NOMO-1 treated with dmso at 0.1 percent for 144 hours (cell line): Measurements from ENCODE around the gene OR2T3.
"Not testable (repeated sequence)": the region's sequence is repeated elsewhere in the genome, so short reads cannot be mapped to it uniquely, and the experiment has no call there.

ENCODE experiments used
- DNase-seq: peaks from one replicate; lab custom pipeline; 2025; ENCODE audit not compliant: unreplicated experiment; lab: John Stamatoyannopoulos, UW

The OR2T3 gene

GRCh38 chr1:248473051-248473450 is at the start of gene OR2T3:
Gene OR2T3 (plus strand): TSS chr1:248473351. CDS start chr1:248473351, 0 bp downstream.
- not testable (repeated sequence) for DNase-seq

GRCh38 chr1:248427526-248428191 is 45.5 kb upstream of the OR2T3 start:
- DNase-seq, result not testable (repeated sequence)

- DNase-seq, result not testable (repeated sequence)
These were observed 45.0 kb upstream of the OR2T3 start for GRCh38 chr1:248428192-248428533.

GRCh38 chr1:248431683-248432082 is 41.5 kb upstream of the OR2T3 start:
- not testable (repeated sequence) for DNase-seq

- not testable (repeated sequence) for DNase-seq
These were observed 41.0 kb upstream of the OR2T3 start for GRCh38 chr1:248432201-248432600.

GRCh38 chr1:248433811-248434415 is 39.2 kb upstream of the OR2T3 start:
- not testable (repeated sequence) for DNase-seq

- DNase-seq, result not testable (repeated sequence)
These were observed 38.2 kb upstream of the OR2T3 start for GRCh38 chr1:248434913-248435312.

GRCh38 chr1:248436303-248436702 is 36.8 kb upstream of the OR2T3 start:
- DNase-seq, result not testable (repeated sequence)

- not testable (repeated sequence) for DNase-seq
These were observed 34.5 kb upstream of the OR2T3 start for GRCh38 chr1:248438668-248439067.

- not testable (repeated sequence) for DNase-seq
These were observed 33.9 kb upstream of the OR2T3 start for GRCh38 chr1:248439283-248439682.

- DNase-seq, result not testable (repeated sequence)
These were observed 30.5 kb upstream of the OR2T3 start for GRCh38 chr1:248442500-248443277.

- not testable (repeated sequence) for DNase-seq
These were observed 28.5 kb upstream of the OR2T3 start for GRCh38 chr1:248444603-248445002.

- not testable (repeated sequence) for DNase-seq
These were observed 27.8 kb upstream of the OR2T3 start, which contains the start of gene OR2T2 for GRCh38 chr1:248445399-248445798. Gene OR2T2 (plus strand): TSS chr1:248445637. CDS start chr1:248452798, 7,161 bp downstream.

- DNase-seq, result not testable (repeated sequence)
These were observed 24.6 kb upstream of the OR2T3 start for GRCh38 chr1:248448409-248449074.

GRCh38 chr1:248449821-248450465 is 23.2 kb upstream of the OR2T3 start:
- DNase-seq, result not testable (repeated sequence)

GRCh38 chr1:248450466-248451145 is 22.5 kb upstream of the OR2T3 start:
- not testable (repeated sequence) for DNase-seq

- DNase-seq, result not testable (repeated sequence)
These were observed 19.5 kb upstream of the OR2T3 start for GRCh38 chr1:248453619-248454018.

GRCh38 chr1:248455045-248455444 is 18.1 kb upstream of the OR2T3 start:
- DNase-seq, result not testable (repeated sequence)

GRCh38 chr1:248456635-248457034 is 16.5 kb upstream of the OR2T3 start:
- not testable (repeated sequence) for DNase-seq

- DNase-seq, result not testable (repeated sequence)
These were observed 14.0 kb upstream of the OR2T3 start for GRCh38 chr1:248459117-248459516.
